Bronchial epithelial cell (primary cell): ENCODE results near the gene KRT1. TPM values are rescaled to one million over a fixed set of nuclear protein-coding genes. Genes with fewer than 3 reads are reported as not detected.

Experiments used
- DNase-seq: peaks from one replicate; pipeline ENCODE4 v3.0.0-alpha.2; 2010; ENCODE audit warnings: low read depth
- FAIRE-seq: peaks from 2 replicates; lab custom pipeline; 2011; peaks lifted over from hg19 to GRCh38; lab: Jason Lieb, UNC
- H3K27me3 ChIP-seq: 2 replicates; pipeline ENCODE4 v1.5.1; 2011; ENCODE audit warnings: low read length; ENCODE audit not compliant: control insufficient read depth, insufficient read depth
- H3K36me3 ChIP-seq: 2 replicates; pipeline ENCODE4 v1.5.1; 2011; ENCODE audit warnings: low read length; ENCODE audit not compliant: control insufficient read depth, insufficient read depth
- H3K4me3 ChIP-seq: 2 replicates; pipeline ENCODE4 v1.5.1; 2011; ENCODE audit warnings: mild to moderate bottlenecking, low read depth, low read length, control low read depth
- CTCF ChIP-seq: IDR thresholded peaks from 2 replicates; pipeline ENCODE4 v1.5.1; 2011; ENCODE audit warnings: mild to moderate bottlenecking, moderate library complexity, low read length, control low read depth, inconsistent platforms; ENCODE audit not compliant: insufficient read depth, severe bottlenecking
- total RNA-seq: library from RNA; depleted of rRNA; stranded (reverse); fragments of >200 nt; gene quantifications from 2 replicates; pipeline ENCODE4 v1.2.1, GENCODE V29; 2014

The KRT1 gene
- total RNA-seq: not detected in 2 replicates

GRCh38 chr12:52680363-52680762, at the start of gene KRT1:
Gene KRT1, minus strand, starts transcription at chr12:52680407. Its CDS starts 59 bp downstream, at chr12:52680348.
- DNase-seq: no peak
- Histone ChIP-seq H3K27me3 (peaks cover 15% of the 10 kb centered on the region), H3K36me3 (no peaks in the 10 kb centered on the region), H3K4me3 (no peak within 1 kb of the TSS)
- TF ChIP-seq CTCF: no peak
- FAIRE-seq: no peak

- FAIRE-seq (no peak), DNase-seq (no peak)
- no peak overlapping the region for H3K4me3 ChIP-seq
- TF ChIP-seq CTCF: no peak
- H3K36me3 ChIP-seq: no peaks in the 10 kb centered on the region
- peaks cover 3% of the 10 kb centered on the region for H3K27me3 ChIP-seq
These were observed 48.9 kb upstream of the KRT1 start for GRCh38 chr12:52729147-52729546.

GRCh38 chr12:52728374-52728773, 48.2 kb upstream of the KRT1 start:
- DNase-seq (no peak), FAIRE-seq (no peak)
- Histone ChIP-seq H3K36me3 (no peaks in the 10 kb centered on the region), H3K4me3 (no peak overlapping the region), H3K27me3 (peaks cover 3% of the 10 kb centered on the region)
- TF ChIP-seq CTCF: no peak

- DNase-seq (no peak), FAIRE-seq (peak; percentile 79)
- TF ChIP-seq CTCF: no peak
- H3K27me3 ChIP-seq: peaks cover 3% of the 10 kb centered on the region
- H3K36me3 ChIP-seq: no peaks in the 10 kb centered on the region
- no peak overlapping the region for H3K4me3 ChIP-seq
These were observed 46.8 kb upstream of the KRT1 start for GRCh38 chr12:52727037-52727436.

- Histone ChIP-seq H3K4me3 (no peak overlapping the region), H3K27me3 (peaks cover 3% of the 10 kb centered on the region), H3K36me3 (no peaks in the 10 kb centered on the region)
- FAIRE-seq (no peak), DNase-seq (peak; percentile 35)
- TF ChIP-seq CTCF: no peak
These were observed 46.2 kb upstream of the KRT1 start for GRCh38 chr12:52726451-52726850.

GRCh38 chr12:52724384-52724783, 44.2 kb upstream of the KRT1 start:
- TF ChIP-seq CTCF: no peak
- no peak for DNase-seq
- Histone ChIP-seq H3K36me3 (no peaks in the 10 kb centered on the region), H3K27me3 (peaks cover 2% of the 10 kb centered on the region), H3K4me3 (no peak overlapping the region)
- no peak for FAIRE-seq
